HepG2 (cell line): Measurements from ENCODE around the gene POLRMT. TPM values are rescaled to one million over a fixed set of nuclear protein-coding genes. Genes with fewer than 3 reads are reported as not detected.
A peak's percentile ranks its signal among the peaks of the same experiment; 100 is the strongest.

Experiments
- BORCS8-MEF2B ChIP-seq: sonication (generic); formaldehyde crosslinking; IDR thresholded peaks from 2 replicates; pipeline ENCODE4 v1.8.0; 2022; ENCODE audit warnings: mild to moderate bottlenecking, missing genetic modification reagents
- CHCHD3 ChIP-seq: sonication (generic); formaldehyde crosslinking; IDR thresholded peaks from 2 replicates; pipeline ENCODE4 v1.8.0; 2022; ENCODE audit warnings: mild to moderate bottlenecking, missing genetic modification reagents, moderate library complexity
- DBP ChIP-seq: sonication (generic); formaldehyde crosslinking; IDR thresholded peaks from 2 replicates; pipeline ENCODE4 v1.4.0; 2020; ENCODE audit warnings: missing genetic modification reagents; ENCODE audit errors: not compliant biosample characterization
- EP300 ChIP-seq, 3 experiments: sonication (generic) in 1 of 3; formaldehyde crosslinking in 1 of 3; IDR thresholded peaks; 2 replicates each; pipeline versions ENCODE4 v1.5.1 to v1.6.1; 2011 to 2020; ENCODE audit warnings: low read depth in 2 of 3, low read length in 2 of 3, borderline replicate concordance in 1 of 3, improper control_type of control experiment in 1 of 3, mild to moderate bottlenecking in 1 of 3, missing genetic modification reagents in 1 of 3, moderate library complexity in 1 of 3
- HOMEZ ChIP-seq: IDR thresholded peaks from 2 replicates; pipeline ENCODE4 v1.6.1; 2016; ENCODE audit warnings: low read depth
- KMT2B ChIP-seq: IDR thresholded peaks from 2 replicates; pipeline ENCODE4 v1.6.1; 2016; ENCODE audit warnings: missing genetic modification reagents, missing compliant biosample characterization
- MXD1 ChIP-seq: sonication (generic); formaldehyde crosslinking; IDR thresholded peaks from 2 replicates; pipeline ENCODE4 v1.4.0; 2020; ENCODE audit warnings: mild to moderate bottlenecking, missing genetic modification reagents
- SRF ChIP-seq: IDR thresholded peaks from 2 replicates; pipeline ENCODE4 v1.6.1; 2011; ENCODE audit warnings: mild to moderate bottlenecking, low read depth, low read length, moderate library complexity
- STAT6 ChIP-seq: sonication (generic); formaldehyde crosslinking; IDR thresholded peaks from 2 replicates; pipeline ENCODE4 v1.4.0; 2020; ENCODE audit warnings: missing genetic modification reagents, mild to moderate bottlenecking, borderline replicate concordance
- XBP1 ChIP-seq: sonication (generic); formaldehyde crosslinking; IDR thresholded peaks from 2 replicates; pipeline ENCODE4 v1.5.0; 2020; ENCODE audit warnings: missing genetic modification reagents
- ZFYVE20 ChIP-seq: sonication (generic); formaldehyde crosslinking; IDR thresholded peaks from 2 replicates; pipeline ENCODE4 v1.8.0; 2023; ENCODE audit warnings: low read depth, mild to moderate bottlenecking, moderate library complexity, missing genetic modification reagents, borderline replicate concordance
- ZNF230 ChIP-seq: sonication (generic); formaldehyde crosslinking; IDR thresholded peaks from 2 replicates; pipeline ENCODE4 v1.4.0; 2020; ENCODE audit warnings: mild to moderate bottlenecking, missing genetic modification reagents
- ZNF317 ChIP-seq: sonication (generic); formaldehyde crosslinking; IDR thresholded peaks from 2 replicates; pipeline ENCODE4 v1.5.0; 2020; ENCODE audit warnings: mild to moderate bottlenecking, missing genetic modification reagents
- ZNF331 ChIP-seq: sonication (generic); formaldehyde crosslinking; IDR thresholded peaks from 2 replicates; pipeline ENCODE4 v1.4.0; 2020; ENCODE audit warnings: missing genetic modification reagents
- ZNF614 ChIP-seq: IDR thresholded peaks from 2 replicates; pipeline ENCODE4 v1.6.1; 2018; ENCODE audit warnings: missing biosample characterization, missing genetic modification reagents, inconsistent platforms, borderline replicate concordance
- ZNF777 ChIP-seq: sonication (generic); formaldehyde crosslinking; IDR thresholded peaks from 2 replicates; pipeline ENCODE4 v1.4.0; 2020; ENCODE audit warnings: missing genetic modification reagents
- polyA plus RNA-seq, 8 experiments: library from polyadenylated mRNA; depleted of rRNA in 3 of 8; stranded (reverse) in 7 of 8; unstranded in 1 of 8; fragments of >200 nt; fragmentation: Illumina TruSeq in 4 of 8; extraction: Trizol in 4 of 8; gene quantifications; 2 replicates each; pipeline versions ENCODE4 v1.2.1 to v1.2.3, GENCODE V29; 2011 to 2016; ENCODE audit warnings: low read depth in 4 of 8, missing spikeins in 1 of 8, mixed read lengths in 1 of 8; ENCODE audit not compliant: insufficient read depth in 1 of 8
- total RNA-seq, 5 experiments: library from RNA; depleted of rRNA; stranded (reverse); fragments of >200 nt; fragmentation: Illumina TruSeq; extraction: Trizol; gene quantifications; 2 replicates each; pipeline ENCODE4 v1.2.3, GENCODE V29; 2016; ENCODE audit warnings: low read depth in 1 of 5
- TF ChIP-seq, protein P1 (sequence below): sonication (generic); formaldehyde crosslinking; IDR thresholded peaks from 2 replicates; pipeline ENCODE4 v1.4.0; 2020; ENCODE audit warnings: missing genetic modification reagents
- TF ChIP-seq, protein P2 (sequence below): sonication (generic); formaldehyde crosslinking; IDR thresholded peaks from 2 replicates; pipeline ENCODE4 v1.5.1; 2020; ENCODE audit warnings: missing genetic modification reagents, mild to moderate bottlenecking, borderline replicate concordance

Gene POLRMT
- total and polyA plus RNA-seq, 2 of the 13 experiments (the other 11 are each of a cell fraction or from before 2014, with no cell fraction given), result 78.0 to 101 TPM

GRCh38 chr19:591099-591958, 42.0 kb downstream of the POLRMT start (continued):
- TF ChIP-seq SRF, result no peak
- peak; percentile 87 for TF ChIP-seq ZNF317 (CRISPR knock-in tag)
- TF ChIP-seq STAT6, result no peak
- TF ChIP-seq ZFYVE20, result peak; percentile 39; the same call in 1 of the 2 replicates
- TF ChIP-seq, protein P1, sequence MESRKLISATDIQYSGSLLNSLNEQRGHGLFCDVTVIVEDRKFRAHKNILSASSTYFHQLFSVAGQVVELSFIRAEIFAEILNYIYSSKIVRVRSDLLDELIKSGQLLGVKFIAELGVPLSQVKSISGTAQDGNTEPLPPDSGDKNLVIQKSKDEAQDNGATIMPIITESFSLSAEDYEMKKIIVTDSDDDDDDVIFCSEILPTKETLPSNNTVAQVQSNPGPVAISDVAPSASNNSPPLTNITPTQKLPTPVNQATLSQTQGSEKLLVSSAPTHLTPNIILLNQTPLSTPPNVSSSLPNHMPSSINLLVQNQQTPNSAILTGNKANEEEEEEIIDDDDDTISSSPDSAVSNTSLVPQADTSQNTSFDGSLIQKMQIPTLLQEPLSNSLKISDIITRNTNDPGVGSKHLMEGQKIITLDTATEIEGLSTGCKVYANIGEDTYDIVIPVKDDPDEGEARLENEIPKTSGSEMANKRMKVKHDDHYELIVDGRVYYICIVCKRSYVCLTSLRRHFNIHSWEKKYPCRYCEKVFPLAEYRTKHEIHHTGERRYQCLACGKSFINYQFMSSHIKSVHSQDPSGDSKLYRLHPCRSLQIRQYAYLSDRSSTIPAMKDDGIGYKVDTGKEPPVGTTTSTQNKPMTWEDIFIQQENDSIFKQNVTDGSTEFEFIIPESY (CRISPR knock-in tag), result no peak
- TF ChIP-seq, protein P2, sequence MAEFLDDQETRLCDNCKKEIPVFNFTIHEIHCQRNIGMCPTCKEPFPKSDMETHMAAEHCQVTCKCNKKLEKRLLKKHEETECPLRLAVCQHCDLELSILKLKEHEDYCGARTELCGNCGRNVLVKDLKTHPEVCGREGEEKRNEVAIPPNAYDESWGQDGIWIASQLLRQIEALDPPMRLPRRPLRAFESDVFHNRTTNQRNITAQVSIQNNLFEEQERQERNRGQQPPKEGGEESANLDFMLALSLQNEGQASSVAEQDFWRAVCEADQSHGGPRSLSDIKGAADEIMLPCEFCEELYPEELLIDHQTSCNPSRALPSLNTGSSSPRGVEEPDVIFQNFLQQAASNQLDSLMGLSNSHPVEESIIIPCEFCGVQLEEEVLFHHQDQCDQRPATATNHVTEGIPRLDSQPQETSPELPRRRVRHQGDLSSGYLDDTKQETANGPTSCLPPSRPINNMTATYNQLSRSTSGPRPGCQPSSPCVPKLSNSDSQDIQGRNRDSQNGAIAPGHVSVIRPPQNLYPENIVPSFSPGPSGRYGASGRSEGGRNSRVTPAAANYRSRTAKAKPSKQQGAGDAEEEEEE (CRISPR knock-in tag), result no peak
- TF ChIP-seq KMT2B (CRISPR knock-in tag), result 0 out of 2 replicates have a peak, but pooled peaks have one; percentile 60
- peak; percentile 80 for TF ChIP-seq ZNF331 (CRISPR knock-in tag)
- TF ChIP-seq ZNF614 (CRISPR knock-in tag), result no peak
- 0 out of 2 replicates have a peak, but pooled peaks have one; percentile 50 for TF ChIP-seq BORCS8-MEF2B (CRISPR knock-in tag)
- peak; percentile 43; the same call in 1 of the 2 replicates for TF ChIP-seq ZNF777 (CRISPR knock-in tag)
- TF ChIP-seq CHCHD3 (CRISPR knock-in tag), result no peak
- TF ChIP-seq DBP (CRISPR knock-in tag), result peak; percentile 66
- no peak for TF ChIP-seq XBP1 (CRISPR knock-in tag)
- no peak for TF ChIP-seq EP300 (IDR thresholded peaks at IDR 0.05; ENCODE audit: low read depth in 2 of 2, low read length in 2 of 2)
- TF ChIP-seq EP300 (CRISPR knock-in tag; IDR thresholded peaks at IDR 0.05; ENCODE audit: borderline replicate concordance), result no peak
- no peak for TF ChIP-seq HOMEZ (CRISPR knock-in tag)
- TF ChIP-seq MXD1 (CRISPR knock-in tag), result peak; percentile 80
- TF ChIP-seq ZNF230 (CRISPR knock-in tag), result peak; percentile 42; the same call in 1 of the 2 replicates
